K562 (cell line): ENCODE data around the gene CCSER2. TPM values are rescaled to one million over a fixed set of nuclear protein-coding genes. Genes with fewer than 3 reads are reported as not detected.

Experiments used
- BCL6 ChIP-seq: fragments of 250-450 bp; sonication (Bioruptor Pico); IDR thresholded peaks from 2 replicates; pipeline ENCODE4 v1.4.0; 2020
- HSF4 ChIP-seq: fragments of 250-450 bp; sonication (Bioruptor Pico); IDR thresholded peaks from 2 replicates; pipeline ENCODE4 v2.1.2; 2022; ENCODE audit warnings: mild to moderate bottlenecking, moderate library complexity, borderline replicate concordance
- KAT8 ChIP-seq: fragments of 450-650 bp; IDR thresholded peaks from 2 replicates; pipeline ENCODE4 v1.6.1; 2016; ENCODE audit warnings: low read depth, mild to moderate bottlenecking
- LCOR ChIP-seq: sonication (generic); formaldehyde crosslinking; IDR thresholded peaks from 2 replicates; pipeline ENCODE4 v1.8.0; 2022; ENCODE audit warnings: mild to moderate bottlenecking, missing genetic modification reagents
- MAFK ChIP-seq: IDR thresholded peaks from 2 replicates; pipeline ENCODE4 v1.6.1; 2011; ENCODE audit warnings: low read length, improper control_type of control experiment
- MYNN ChIP-seq, 2 experiments: sonication (generic); formaldehyde crosslinking in 1 of 2; IDR thresholded peaks; 2 replicates each; pipeline versions ENCODE4 v1.5.0 to v1.6.1; 2016 to 2020; ENCODE audit warnings: antibody characterized with exemption in 1 of 2, missing genetic modification reagents in 1 of 2
- NCOA6 ChIP-seq: fragments of 450-650 bp; IDR thresholded peaks from 2 replicates; pipeline ENCODE4 v1.6.1; 2017; ENCODE audit warnings: mild to moderate bottlenecking
- OTX1 ChIP-seq: fragments of 450-650 bp; formaldehyde crosslinking; IDR thresholded peaks from 2 replicates; pipeline ENCODE4 v1.4.0; 2022; ENCODE audit warnings: mild to moderate bottlenecking
- RFX5 ChIP-seq: IDR thresholded peaks from 2 replicates; pipeline ENCODE4 v1.6.1; 2011; ENCODE audit warnings: low read depth, mild to moderate bottlenecking, improper control_type of control experiment, low read length
- SLC30A9 ChIP-seq: fragments of 250-450 bp; sonication (Bioruptor Pico); IDR thresholded peaks from 2 replicates; pipeline ENCODE4 v1.8.0; 2022; ENCODE audit warnings: mild to moderate bottlenecking, moderate library complexity
- SMARCA5 ChIP-seq: fragments of 450-650 bp; IDR thresholded peaks from 2 replicates; pipeline ENCODE4 v1.6.1; 2016
- XRCC3 ChIP-seq: fragments of 450-650 bp; IDR thresholded peaks from 2 replicates; pipeline ENCODE4 v1.6.1; 2017; ENCODE audit warnings: mild to moderate bottlenecking, moderate library complexity
- ZNF589 ChIP-seq: fragments of 200-800 bp; sonication (Bioruptor generic); IDR thresholded peaks from 2 replicates; pipeline ENCODE4 v1.6.1; 2016; ENCODE audit warnings: low read depth, missing genetic modification characterization, missing compliant biosample characterization
- polyA plus RNA-seq, 8 experiments: library from polyadenylated mRNA; depleted of rRNA in 4 of 8; stranded (reverse) in 5 of 8; unstranded in 3 of 8; fragments of >200 nt; fragmentation: Nextera tagmentation in 2 of 8; fragmentation: Illumina TruSeq in 1 of 8; extraction: Ambion mirVana in 2 of 8; extraction: Trizol in 1 of 8; gene quantifications; 2 replicates each; pipeline versions ENCODE4 v1.2.1 to v1.2.3, GENCODE V29; 2011 to 2014; ENCODE audit warnings: inconsistent platforms in 1 of 8, missing spikeins in 1 of 8
- total RNA-seq, 7 experiments: library from RNA; depleted of rRNA in 6 of 7; stranded (reverse); fragments of >200 nt in 6 of 7; fragmentation: Illumina TruSeq in 2 of 7; extraction: Trizol in 2 of 7; gene quantifications; 2 replicates each; pipeline versions ENCODE4 v1.2.1 to v1.2.3, GENCODE V29; 2011 to 2021; ENCODE audit warnings: low replicate concordance in 1 of 7
- TF ChIP-seq, protein P1 (sequence below): fragments of 450-650 bp; IDR thresholded peaks from 2 replicates; pipeline ENCODE4 v1.6.1; 2016; ENCODE audit warnings: low read depth
- TF ChIP-seq, protein P2 (sequence below): fragments of 450-650 bp; formaldehyde crosslinking; IDR thresholded peaks from 2 replicates; pipeline ENCODE4 v1.4.0; 2020; ENCODE audit warnings: mild to moderate bottlenecking, mixed read lengths
- TF ChIP-seq, protein P3 (sequence below): sonication (generic); formaldehyde crosslinking; IDR thresholded peaks from 2 replicates; pipeline ENCODE4 v1.8.1; 2022; ENCODE audit warnings: missing genetic modification reagents
- TF ChIP-seq, protein P4 (sequence below): sonication (generic); formaldehyde crosslinking; IDR thresholded peaks from 2 replicates; pipeline ENCODE4 v1.8.1; 2023; ENCODE audit warnings: mild to moderate bottlenecking, missing genetic modification reagents

The CCSER2 gene
- total and polyA plus RNA-seq, 9 of the 15 experiments (the other 6 are each of a cell fraction or from before 2014, with no cell fraction given) = 2.7 to 15.1 (median 9.7) TPM

DNA sequence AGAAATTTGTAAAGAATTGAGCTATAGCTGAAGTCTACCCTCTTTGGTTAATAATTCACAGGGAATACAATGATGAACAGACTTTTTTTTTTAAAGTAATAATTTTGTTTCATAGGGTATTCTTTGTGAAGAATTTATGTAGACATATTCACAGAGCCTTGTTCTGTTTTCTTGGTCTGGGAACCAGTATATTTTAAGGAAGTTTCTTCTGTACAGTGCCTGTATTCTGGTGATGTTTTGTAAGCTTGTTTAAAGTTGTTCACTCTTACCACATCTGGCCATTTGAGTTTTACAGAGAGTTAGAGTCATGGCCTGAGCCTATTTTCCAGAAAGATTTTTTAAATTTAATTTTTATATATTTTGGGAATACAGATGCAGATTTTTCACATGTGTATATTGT, 70.3 kb downstream of the CCSER2 start (continued):
- TF ChIP-seq, protein P1, sequence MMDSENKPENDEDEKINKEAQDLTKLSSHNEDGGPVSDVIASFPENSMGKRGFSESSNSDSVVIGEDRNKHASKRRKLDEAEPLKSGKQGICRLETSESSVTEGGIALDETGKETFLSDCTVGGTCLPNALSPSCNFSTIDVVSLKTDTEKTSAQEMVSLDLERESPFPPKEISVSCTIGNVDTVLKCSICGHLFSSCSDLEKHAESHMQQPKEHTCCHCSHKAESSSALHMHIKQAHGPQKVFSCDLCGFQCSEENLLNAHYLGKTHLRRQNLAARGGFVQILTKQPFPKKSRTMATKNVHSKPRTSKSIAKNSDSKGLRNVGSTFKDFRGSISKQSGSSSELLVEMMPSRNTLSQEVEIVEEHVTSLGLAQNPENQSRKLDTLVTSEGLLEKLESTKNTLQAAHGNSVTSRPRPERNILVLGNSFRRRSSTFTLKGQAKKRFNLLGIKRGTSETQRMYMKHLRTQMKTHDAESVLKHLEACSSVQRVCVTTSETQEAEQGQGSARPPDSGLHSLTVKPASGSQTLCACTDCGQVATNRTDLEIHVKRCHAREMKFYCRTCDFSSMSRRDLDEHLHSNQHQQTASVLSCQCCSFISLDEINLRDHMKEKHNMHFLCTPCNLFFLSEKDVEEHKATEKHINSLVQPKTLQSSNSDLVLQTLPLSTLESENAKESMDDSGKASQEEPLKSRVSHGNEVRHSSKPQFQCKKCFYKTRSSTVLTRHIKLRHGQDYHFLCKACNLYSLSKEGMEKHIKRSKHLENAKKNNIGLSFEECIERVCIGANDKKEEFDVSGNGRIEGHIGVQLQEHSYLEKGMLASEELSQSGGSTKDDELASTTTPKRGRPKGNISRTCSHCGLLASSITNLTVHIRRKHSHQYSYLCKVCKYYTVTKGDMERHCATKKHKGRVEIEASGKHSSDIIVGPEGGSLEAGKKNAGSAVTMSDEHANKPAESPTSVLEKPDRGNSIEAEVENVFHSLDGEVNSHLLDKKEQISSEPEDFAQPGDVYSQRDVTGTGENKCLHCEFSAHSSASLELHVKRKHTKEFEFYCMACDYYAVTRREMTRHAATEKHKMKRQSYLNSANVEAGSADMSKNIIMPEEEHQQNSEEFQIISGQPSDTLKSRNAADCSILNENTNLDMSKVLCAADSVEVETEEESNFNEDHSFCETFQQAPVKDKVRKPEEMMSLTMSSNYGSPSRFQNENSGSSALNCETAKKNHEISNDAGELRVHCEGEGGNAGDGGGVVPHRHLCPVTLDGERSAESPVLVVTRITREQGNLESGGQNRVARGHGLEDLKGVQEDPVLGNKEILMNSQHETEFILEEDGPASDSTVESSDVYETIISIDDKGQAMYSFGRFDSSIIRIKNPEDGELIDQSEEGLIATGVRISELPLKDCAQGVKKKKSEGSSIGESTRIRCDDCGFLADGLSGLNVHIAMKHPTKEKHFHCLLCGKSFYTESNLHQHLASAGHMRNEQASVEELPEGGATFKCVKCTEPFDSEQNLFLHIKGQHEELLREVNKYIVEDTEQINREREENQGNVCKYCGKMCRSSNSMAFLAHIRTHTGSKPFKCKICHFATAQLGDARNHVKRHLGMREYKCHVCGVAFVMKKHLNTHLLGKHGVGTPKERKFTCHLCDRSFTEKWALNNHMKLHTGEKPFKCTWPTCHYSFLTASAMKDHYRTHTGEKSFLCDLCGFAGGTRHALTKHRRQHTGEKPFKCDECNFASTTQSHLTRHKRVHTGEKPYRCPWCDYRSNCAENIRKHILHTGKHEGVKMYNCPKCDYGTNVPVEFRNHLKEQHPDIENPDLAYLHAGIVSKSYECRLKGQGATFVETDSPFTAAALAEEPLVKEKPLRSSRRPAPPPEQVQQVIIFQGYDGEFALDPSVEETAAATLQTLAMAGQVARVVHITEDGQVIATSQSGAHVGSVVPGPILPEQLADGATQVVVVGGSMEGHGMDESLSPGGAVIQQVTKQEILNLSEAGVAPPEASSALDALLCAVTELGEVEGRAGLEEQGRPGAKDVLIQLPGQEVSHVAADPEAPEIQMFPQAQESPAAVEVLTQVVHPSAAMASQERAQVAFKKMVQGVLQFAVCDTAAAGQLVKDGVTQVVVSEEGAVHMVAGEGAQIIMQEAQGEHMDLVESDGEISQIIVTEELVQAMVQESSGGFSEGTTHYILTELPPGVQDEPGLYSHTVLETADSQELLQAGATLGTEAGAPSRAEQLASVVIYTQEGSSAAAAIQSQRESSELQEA = no peak
- TF ChIP-seq RFX5 (no peak), KAT8 (no peak), ZNF589 (CRISPR knock-in tag) (no peak), SMARCA5 (no peak), HSF4 (CRISPR knock-in tag) (no peak), MYNN (IDR thresholded peaks at IDR 0.05) (no peak), MYNN (CRISPR knock-in tag; IDR thresholded peaks at IDR 0.05) (no peak), MAFK (no peak), LCOR (CRISPR knock-in tag) (no peak), OTX1 (CRISPR knock-in tag) (no peak), SLC30A9 (CRISPR knock-in tag) (no peak), XRCC3 (no peak), NCOA6 (no peak), BCL6 (CRISPR knock-in tag) (no peak)
- TF ChIP-seq, protein P2, sequence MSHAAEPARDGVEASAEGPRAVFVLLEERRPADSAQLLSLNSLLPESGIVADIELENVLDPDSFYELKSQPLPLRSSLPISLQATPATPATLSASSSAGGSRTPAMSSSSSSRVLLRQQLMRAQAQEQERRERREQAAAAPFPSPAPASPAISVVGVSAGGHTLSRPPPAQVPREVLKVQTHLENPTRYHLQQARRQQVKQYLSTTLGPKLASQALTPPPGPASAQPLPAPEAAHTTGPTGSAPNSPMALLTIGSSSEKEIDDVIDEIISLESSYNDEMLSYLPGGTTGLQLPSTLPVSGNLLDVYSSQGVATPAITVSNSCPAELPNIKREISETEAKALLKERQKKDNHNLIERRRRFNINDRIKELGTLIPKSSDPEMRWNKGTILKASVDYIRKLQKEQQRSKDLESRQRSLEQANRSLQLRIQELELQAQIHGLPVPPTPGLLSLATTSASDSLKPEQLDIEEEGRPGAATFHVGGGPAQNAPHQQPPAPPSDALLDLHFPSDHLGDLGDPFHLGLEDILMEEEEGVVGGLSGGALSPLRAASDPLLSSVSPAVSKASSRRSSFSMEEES (CRISPR knock-in tag) = no peak
- TF ChIP-seq, protein P3, sequence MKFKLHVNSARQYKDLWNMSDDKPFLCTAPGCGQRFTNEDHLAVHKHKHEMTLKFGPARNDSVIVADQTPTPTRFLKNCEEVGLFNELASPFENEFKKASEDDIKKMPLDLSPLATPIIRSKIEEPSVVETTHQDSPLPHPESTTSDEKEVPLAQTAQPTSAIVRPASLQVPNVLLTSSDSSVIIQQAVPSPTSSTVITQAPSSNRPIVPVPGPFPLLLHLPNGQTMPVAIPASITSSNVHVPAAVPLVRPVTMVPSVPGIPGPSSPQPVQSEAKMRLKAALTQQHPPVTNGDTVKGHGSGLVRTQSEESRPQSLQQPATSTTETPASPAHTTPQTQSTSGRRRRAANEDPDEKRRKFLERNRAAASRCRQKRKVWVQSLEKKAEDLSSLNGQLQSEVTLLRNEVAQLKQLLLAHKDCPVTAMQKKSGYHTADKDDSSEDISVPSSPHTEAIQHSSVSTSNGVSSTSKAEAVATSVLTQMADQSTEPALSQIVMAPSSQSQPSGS (CRISPR knock-in tag) = no peak
- TF ChIP-seq, protein P4, sequence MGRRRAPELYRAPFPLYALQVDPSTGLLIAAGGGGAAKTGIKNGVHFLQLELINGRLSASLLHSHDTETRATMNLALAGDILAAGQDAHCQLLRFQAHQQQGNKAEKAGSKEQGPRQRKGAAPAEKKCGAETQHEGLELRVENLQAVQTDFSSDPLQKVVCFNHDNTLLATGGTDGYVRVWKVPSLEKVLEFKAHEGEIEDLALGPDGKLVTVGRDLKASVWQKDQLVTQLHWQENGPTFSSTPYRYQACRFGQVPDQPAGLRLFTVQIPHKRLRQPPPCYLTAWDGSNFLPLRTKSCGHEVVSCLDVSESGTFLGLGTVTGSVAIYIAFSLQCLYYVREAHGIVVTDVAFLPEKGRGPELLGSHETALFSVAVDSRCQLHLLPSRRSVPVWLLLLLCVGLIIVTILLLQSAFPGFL (CRISPR knock-in tag) = no peak
